Measurements from ENCODE around the gene TRABD. TPM values are rescaled to one million over a fixed set of nuclear protein-coding genes. Genes with fewer than 3 reads are reported as not detected.

The TRABD gene
- total RNA-seq, 1 donor from 2014 or later = 43.7 TPM

GRCh38 chr22:50226875-50227165, 41.1 kb downstream of the TRABD start:
- peaks cover 90% of the 10 kb centered on the region for H3K36me3 ChIP-seq
- H3K4me1 ChIP-seq = no peaks in the 10 kb centered on the region
- no peaks in the 10 kb centered on the region for H3K9me3 ChIP-seq
- intact Hi-C loops (cut with DNase I) = no loop called here
- ATAC-seq = no peak
- H3K27me3 ChIP-seq (ENCODE audit: low read depth) = no peaks in the 10 kb centered on the region
- H3K4me3 ChIP-seq = no peak overlapping the region
- peak; percentile 39 for DNase-seq
- H3K27ac ChIP-seq = no peak overlapping the region
- no peak for TF ChIP-seq CTCF (IDR thresholded peaks at IDR 0.05)

- no peak overlapping the region for H3K27ac ChIP-seq
- no peak overlapping the region for H3K4me3 ChIP-seq
- no peaks in the 10 kb centered on the region for H3K4me1 ChIP-seq
- peaks cover 90% of the 10 kb centered on the region for H3K36me3 ChIP-seq
- intact Hi-C loops (cut with DNase I) = no loop called here
- no peak for ATAC-seq
- no peaks in the 10 kb centered on the region for H3K9me3 ChIP-seq
- no peaks in the 10 kb centered on the region for H3K27me3 ChIP-seq (ENCODE audit: low read depth)
- TF ChIP-seq CTCF (IDR thresholded peaks at IDR 0.05) = no peak
- peak; percentile 38 for DNase-seq
Measured at GRCh38 chr22:50227579-50228215, 42.0 kb downstream of the TRABD start.

GRCh38 chr22:50228366-50228765, 42.7 kb downstream of the TRABD start:
- ATAC-seq = no peak
- DNase-seq = peak; percentile 30
- TF ChIP-seq CTCF (IDR thresholded peaks at IDR 0.05) = no peak
- H3K27ac ChIP-seq = no peak overlapping the region
- H3K4me1 ChIP-seq = no peaks in the 10 kb centered on the region
- no peaks in the 10 kb centered on the region for H3K9me3 ChIP-seq
- H3K36me3 ChIP-seq = peaks cover 90% of the 10 kb centered on the region
- H3K4me3 ChIP-seq = no peak overlapping the region
- intact Hi-C loops (cut with DNase I) = no loop called here
- no peaks in the 10 kb centered on the region for H3K27me3 ChIP-seq (ENCODE audit: low read depth)

- DNase-seq = no peak
- no peak for ATAC-seq
- peaks cover 83% of the 10 kb centered on the region for H3K36me3 ChIP-seq
Measured at GRCh38 chr22:50229370-50229769, 43.7 kb downstream of the TRABD start.

GRCh38 chr22:50232481-50233151, 46.9 kb downstream of the TRABD start:
- intact Hi-C loops (cut with DNase I) = no loop called here
- Histone ChIP-seq H3K36me3 (peaks cover 63% of the 10 kb centered on the region), H3K27ac (no peak overlapping the region), H3K27me3 (ENCODE audit: low read depth) (no peaks in the 10 kb centered on the region), H3K4me1 (no peaks in the 10 kb centered on the region), H3K4me3 (no peak overlapping the region), H3K9me3 (no peaks in the 10 kb centered on the region)
- DNase-seq (no peak), ATAC-seq (no peak)
- no peak for TF ChIP-seq CTCF (IDR thresholded peaks at IDR 0.05)

More at GRCh38 chr22:50229370-50229769, 43.7 kb downstream of the TRABD start:
- no peak for TF ChIP-seq CTCF (IDR thresholded peaks at IDR 0.05)
- intact Hi-C loops (cut with DNase I) = no loop called here
- no peak overlapping the region for H3K27ac ChIP-seq
- no peak overlapping the region for H3K4me3 ChIP-seq
- no peaks in the 10 kb centered on the region for H3K27me3 ChIP-seq (ENCODE audit: low read depth)
- no peaks in the 10 kb centered on the region for H3K9me3 ChIP-seq
- H3K4me1 ChIP-seq = no peaks in the 10 kb centered on the region

Measured in lower lobe of right lung (tissue), 2 donors.